GM19467 (cell line): ENCODE results near the gene PACRGL.

Experiments
- ATAC-seq: cut with Tn5 transposase; IDR thresholded peaks from one replicate; pipeline ENCODE4 v1.9.1; 2021; ENCODE audit warnings: mild to moderate bottlenecking, moderate library complexity; ENCODE audit not compliant: unreplicated experiment

Gene PACRGL

GRCh38 chr4:20700007-20700761, at the start of gene PACRGL:
PACRGL (plus strand) TSS chr4:20700458; CDS start chr4:20704482, 4,024 bp downstream.
- peak; percentile 100 for ATAC-seq

GRCh38 chr4:20652226-20652885, 47.9 kb upstream of the PACRGL start:
- no peak for ATAC-seq

- ATAC-seq, result no peak
These were observed 41.8 kb upstream of the PACRGL start for GRCh38 chr4:20658456-20658855.

GRCh38 chr4:20662851-20663250, 37.4 kb upstream of the PACRGL start:
- no peak for ATAC-seq

- ATAC-seq, result no peak
These were observed 34.0 kb upstream of the PACRGL start for GRCh38 chr4:20666012-20666860.

- ATAC-seq, result no peak
These were observed 28.0 kb upstream of the PACRGL start for GRCh38 chr4:20672262-20672661.

GRCh38 chr4:20675786-20676185, 24.5 kb upstream of the PACRGL start:
- ATAC-seq, result no peak

- ATAC-seq, result no peak
These were observed 23.6 kb upstream of the PACRGL start for GRCh38 chr4:20676501-20677197.

GRCh38 chr4:20678400-20678799, 21.9 kb upstream of the PACRGL start:
- no peak for ATAC-seq

- ATAC-seq, result no peak
These were observed 20.3 kb upstream of the PACRGL start for GRCh38 chr4:20679951-20680350.

- no peak for ATAC-seq
These were observed 19.5 kb upstream of the PACRGL start for GRCh38 chr4:20680736-20681135.

GRCh38 chr4:20681271-20681670, 19.0 kb upstream of the PACRGL start:
- ATAC-seq, result no peak

GRCh38 chr4:20682853-20683252, 17.4 kb upstream of the PACRGL start:
- no peak for ATAC-seq

GRCh38 chr4:20683766-20684165, 16.5 kb upstream of the PACRGL start:
- ATAC-seq, result no peak

GRCh38 chr4:20684852-20685763, 15.2 kb upstream of the PACRGL start:
- no peak for ATAC-seq

- no peak for ATAC-seq
These were observed 12.4 kb upstream of the PACRGL start for GRCh38 chr4:20687864-20688263.

- no peak for ATAC-seq
These were observed 3.4 kb upstream of the PACRGL start for GRCh38 chr4:20696815-20697214.

- no peak for ATAC-seq
These were observed 1.9 kb upstream of the PACRGL start for GRCh38 chr4:20698382-20698781.

GRCh38 chr4:20698820-20699219, 1.4 kb upstream of the PACRGL start:
- ATAC-seq, result no peak

- ATAC-seq, result no peak
These were observed 11.1 kb downstream of the PACRGL start for GRCh38 chr4:20711335-20711734.
